Adipocyte (in vitro differentiated cells): ENCODE measurements around the gene SNRNP35.
"Not testable (repeated sequence)": the region's sequence is repeated elsewhere in the genome, so short reads cannot be mapped to it uniquely, and the experiment has no call there.

Source experiments
- DNase-seq: peaks from one replicate; pipeline ENCODE4 v3.0.0-alpha.2; 2015; ENCODE audit warnings: low read depth
- H3K27me3 ChIP-seq: replicated peaks from 2 replicates; pipeline ENCODE4 v1.7.0; 2013; ENCODE audit warnings: mild to moderate bottlenecking, low read length, moderate library complexity; ENCODE audit not compliant: control insufficient read depth, insufficient read depth
- H3K36me3 ChIP-seq: 2 replicates; pipeline ENCODE4 v1.7.0; 2013; ENCODE audit warnings: low read length, mild to moderate bottlenecking, moderate library complexity; ENCODE audit not compliant: control insufficient read depth, insufficient read depth, severe bottlenecking
- H3K4me1 ChIP-seq: 2 replicates; pipeline ENCODE4 v1.7.0; 2013; ENCODE audit warnings: mild to moderate bottlenecking, low read length, moderate library complexity; ENCODE audit not compliant: control insufficient read depth, insufficient read depth
- H3K4me3 ChIP-seq: 2 replicates; pipeline ENCODE4 v1.7.0; 2013; ENCODE audit warnings: mild to moderate bottlenecking, low read length, moderate library complexity
- H3K9ac ChIP-seq: 2 replicates; pipeline ENCODE4 v1.7.0; 2013; ENCODE audit warnings: mild to moderate bottlenecking, low read length, moderate library complexity
- H3K9me3 ChIP-seq: 2 replicates; pipeline ENCODE4 v1.7.0; 2013; ENCODE audit warnings: mild to moderate bottlenecking, low read length, moderate library complexity; ENCODE audit not compliant: control insufficient read depth

The SNRNP35 gene

DNA sequence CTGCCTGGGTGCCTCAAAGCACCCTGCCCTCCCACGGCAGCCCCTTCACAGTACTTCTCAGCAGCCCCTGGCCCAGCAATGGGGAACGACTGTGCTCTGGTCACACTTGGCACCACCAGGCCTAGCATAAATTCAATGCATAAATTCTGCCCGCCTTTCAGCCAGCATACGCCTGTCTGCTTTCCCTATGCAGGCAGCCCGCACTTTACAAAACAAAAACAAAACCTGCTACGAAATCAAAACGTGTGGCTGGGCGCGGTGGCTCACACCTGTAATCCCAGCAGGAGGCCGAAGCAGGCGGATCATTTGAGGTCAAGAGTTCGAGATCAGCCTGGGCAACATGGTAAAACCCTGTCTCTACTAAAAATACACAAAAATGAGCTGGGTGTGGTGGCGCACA is 33.5 kb downstream of the SNRNP35 start:
- Histone ChIP-seq H3K27me3 (no peaks in the 10 kb centered on the region), H3K36me3 (peaks cover 7% of the 10 kb centered on the region), H3K9me3 (no peaks in the 10 kb centered on the region), H3K4me3 (no peak overlapping the region), H3K9ac (no peak overlapping the region), H3K4me1 (no peaks in the 10 kb centered on the region)
- DNase-seq, result no peak

DNA sequence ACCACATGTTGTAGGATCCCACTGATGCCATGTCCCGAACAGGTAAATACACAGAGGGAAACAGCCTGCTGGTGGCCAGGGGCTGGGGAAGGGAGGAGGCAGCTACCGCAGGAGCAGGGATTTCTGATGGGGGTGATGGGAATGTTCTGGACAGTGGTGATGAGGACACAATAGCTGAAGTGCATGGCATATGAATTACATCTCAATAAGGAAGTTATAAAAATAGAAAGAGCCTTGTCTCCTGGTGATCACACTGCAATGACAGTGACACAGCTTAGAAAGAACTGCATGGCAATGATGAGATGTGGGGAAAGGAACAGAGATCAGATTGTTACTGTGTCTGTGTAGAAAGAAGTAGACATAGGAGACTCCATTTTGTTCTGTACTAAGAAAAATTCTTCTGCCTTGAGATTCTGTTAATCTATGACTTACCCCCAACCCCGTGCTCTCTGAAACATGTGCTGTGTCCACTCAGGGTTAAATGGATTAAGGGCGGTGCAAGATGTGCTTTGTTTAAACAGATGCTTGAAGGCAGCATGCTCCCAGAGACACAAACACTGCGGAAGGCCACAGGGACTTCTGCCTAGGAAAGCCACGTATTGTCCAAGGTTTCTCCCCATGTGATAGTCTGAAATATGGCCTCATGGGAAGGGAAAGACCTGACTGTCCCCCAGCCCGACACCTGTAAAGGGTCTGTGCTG is 34.5 kb downstream of the SNRNP35 start:
- DNase-seq, H3K9me3 ChIP-seq, H3K4me1 ChIP-seq, H3K9ac ChIP-seq, H3K4me3 ChIP-seq, H3K27me3 ChIP-seq: not testable (repeated sequence)
- H3K36me3 ChIP-seq, result peaks cover 13% of the 10 kb centered on the region

DNA sequence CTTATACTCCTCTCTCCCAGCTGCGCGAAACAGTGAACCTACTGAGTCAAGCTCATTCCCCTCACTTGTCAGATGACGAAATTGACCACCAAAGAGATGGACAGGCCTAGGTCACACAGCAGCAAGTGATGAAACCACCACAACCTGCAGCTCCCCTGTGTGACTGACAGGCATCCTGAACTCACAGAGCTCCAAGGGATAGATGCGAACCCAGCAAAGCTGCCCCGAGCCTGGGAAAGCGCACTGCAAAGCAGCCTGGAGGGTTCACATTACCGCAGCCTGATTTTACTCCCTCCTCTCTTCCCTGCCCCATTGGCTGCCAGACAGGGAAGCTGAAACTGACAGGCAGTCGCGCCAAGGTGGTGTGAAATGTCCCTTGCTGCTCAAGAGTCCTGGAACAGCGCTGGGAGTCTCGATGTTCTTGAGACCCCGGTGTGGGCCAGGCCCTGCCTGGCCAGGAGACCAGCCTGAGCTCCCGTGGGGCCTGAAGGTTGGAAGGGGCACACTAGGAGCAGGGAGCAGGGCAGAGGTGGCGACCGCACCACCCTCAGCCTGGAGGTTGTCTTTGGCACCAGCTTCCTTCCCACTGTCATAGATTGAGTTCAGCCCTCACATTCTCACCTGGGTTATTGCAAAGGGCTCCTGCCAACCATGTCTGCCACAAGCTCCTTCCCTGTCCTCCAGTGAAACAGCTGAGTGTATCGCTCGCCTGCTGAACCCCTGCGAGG is 36.3 kb downstream of the SNRNP35 start:
- no peak for DNase-seq
- no peaks in the 10 kb centered on the region for H3K4me1 ChIP-seq
- H3K36me3 ChIP-seq, result peaks cover 18% of the 10 kb centered on the region
- no peak overlapping the region for H3K4me3 ChIP-seq
- H3K9me3 ChIP-seq, result no peaks in the 10 kb centered on the region
- no peaks in the 10 kb centered on the region for H3K27me3 ChIP-seq
- H3K9ac ChIP-seq, result no peak overlapping the region

DNA sequence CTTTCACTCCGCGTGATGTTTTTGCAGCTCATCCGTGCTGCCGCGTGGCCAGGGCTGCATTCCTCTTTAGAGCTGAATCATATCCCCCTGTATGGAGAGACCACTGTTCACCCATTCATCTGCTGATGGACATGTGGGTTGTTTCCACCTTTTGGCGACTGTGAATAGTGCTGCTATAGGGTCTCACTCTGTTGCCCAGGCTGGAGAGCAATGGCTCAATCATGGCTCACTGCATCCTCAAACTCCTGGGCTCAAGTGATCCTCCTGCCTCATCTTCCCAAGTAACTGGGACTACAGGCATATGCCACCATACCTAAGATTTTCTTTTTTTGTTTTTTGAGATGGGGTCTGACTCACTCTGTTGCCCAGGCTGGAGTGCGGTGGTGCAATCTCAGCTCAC is 39.1 kb downstream of the SNRNP35 start:
- H3K4me1 ChIP-seq, result no peaks in the 10 kb centered on the region
- no peaks in the 10 kb centered on the region for H3K9me3 ChIP-seq
- H3K36me3 ChIP-seq, result peaks cover 18% of the 10 kb centered on the region
- no peak overlapping the region for H3K9ac ChIP-seq
- no peaks in the 10 kb centered on the region for H3K27me3 ChIP-seq
- DNase-seq, result no peak
- H3K4me3 ChIP-seq, result no peak overlapping the region

- Histone ChIP-seq H3K4me3 (no peak overlapping the region), H3K4me1 (no peaks in the 10 kb centered on the region), H3K36me3 (peaks cover 18% of the 10 kb centered on the region), H3K27me3 (no peaks in the 10 kb centered on the region), H3K9me3 (no peaks in the 10 kb centered on the region), H3K9ac (no peak overlapping the region)
- no peak for DNase-seq
Observed at GRCh38 chr12:123498126-123498825, 40.3 kb downstream of the SNRNP35 start.

DNA sequence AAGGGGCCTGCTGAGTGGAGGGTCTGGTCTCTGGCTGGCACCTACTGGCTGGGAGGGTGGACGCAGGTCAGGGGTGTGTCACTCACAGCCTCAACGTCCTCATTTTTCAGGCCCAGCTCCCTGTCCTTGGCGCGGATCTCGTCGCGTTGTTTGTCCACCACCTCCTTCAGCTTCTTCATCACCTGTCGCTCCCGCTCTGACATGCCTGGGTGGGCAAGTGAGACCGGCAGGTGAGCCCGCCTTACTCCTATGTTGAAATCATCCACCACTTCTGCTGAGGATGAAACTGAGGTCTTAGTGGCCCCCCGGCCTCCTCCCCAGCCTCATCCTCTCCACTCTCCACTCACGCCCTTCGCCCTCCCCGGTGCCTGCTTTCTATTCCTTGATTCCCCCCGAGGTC is 41.4 kb downstream of the SNRNP35 start:
- H3K9ac ChIP-seq, result no peak overlapping the region
- no peak overlapping the region for H3K4me3 ChIP-seq
- peaks cover 18% of the 10 kb centered on the region for H3K36me3 ChIP-seq
- no peak for DNase-seq
- no peaks in the 10 kb centered on the region for H3K27me3 ChIP-seq
- H3K4me1 ChIP-seq, result no peaks in the 10 kb centered on the region
- H3K9me3 ChIP-seq, result no peaks in the 10 kb centered on the region

GRCh38 chr12:123502163-123502704 is 44.3 kb downstream of the SNRNP35 start:
- Histone ChIP-seq H3K27me3 (no peaks in the 10 kb centered on the region), H3K9me3 (no peaks in the 10 kb centered on the region), H3K36me3 (peaks cover 14% of the 10 kb centered on the region), H3K4me1 (no peaks in the 10 kb centered on the region), H3K4me3 (no peak overlapping the region), H3K9ac (no peak overlapping the region)
- DNase-seq, result no peak

GRCh38 chr12:123506059-123506842 is 48.3 kb downstream of the SNRNP35 start:
- Histone ChIP-seq H3K4me3 (no peak overlapping the region), H3K4me1 (no peaks in the 10 kb centered on the region), H3K27me3 (no peaks in the 10 kb centered on the region), H3K9ac (no peak overlapping the region), H3K9me3 (no peaks in the 10 kb centered on the region), H3K36me3 (peaks cover 13% of the 10 kb centered on the region)
- DNase-seq, result no peak

- H3K36me3 ChIP-seq, result peaks cover 19% of the 10 kb centered on the region
- H3K4me3 ChIP-seq, result no peak overlapping the region
- DNase-seq, result no peak
- H3K9me3 ChIP-seq, result no peaks in the 10 kb centered on the region
- H3K9ac ChIP-seq, result no peak overlapping the region
- no peaks in the 10 kb centered on the region for H3K4me1 ChIP-seq
- H3K27me3 ChIP-seq, result no peaks in the 10 kb centered on the region
Observed at GRCh38 chr12:123506843-123507236, 48.9 kb downstream of the SNRNP35 start.

DNA sequence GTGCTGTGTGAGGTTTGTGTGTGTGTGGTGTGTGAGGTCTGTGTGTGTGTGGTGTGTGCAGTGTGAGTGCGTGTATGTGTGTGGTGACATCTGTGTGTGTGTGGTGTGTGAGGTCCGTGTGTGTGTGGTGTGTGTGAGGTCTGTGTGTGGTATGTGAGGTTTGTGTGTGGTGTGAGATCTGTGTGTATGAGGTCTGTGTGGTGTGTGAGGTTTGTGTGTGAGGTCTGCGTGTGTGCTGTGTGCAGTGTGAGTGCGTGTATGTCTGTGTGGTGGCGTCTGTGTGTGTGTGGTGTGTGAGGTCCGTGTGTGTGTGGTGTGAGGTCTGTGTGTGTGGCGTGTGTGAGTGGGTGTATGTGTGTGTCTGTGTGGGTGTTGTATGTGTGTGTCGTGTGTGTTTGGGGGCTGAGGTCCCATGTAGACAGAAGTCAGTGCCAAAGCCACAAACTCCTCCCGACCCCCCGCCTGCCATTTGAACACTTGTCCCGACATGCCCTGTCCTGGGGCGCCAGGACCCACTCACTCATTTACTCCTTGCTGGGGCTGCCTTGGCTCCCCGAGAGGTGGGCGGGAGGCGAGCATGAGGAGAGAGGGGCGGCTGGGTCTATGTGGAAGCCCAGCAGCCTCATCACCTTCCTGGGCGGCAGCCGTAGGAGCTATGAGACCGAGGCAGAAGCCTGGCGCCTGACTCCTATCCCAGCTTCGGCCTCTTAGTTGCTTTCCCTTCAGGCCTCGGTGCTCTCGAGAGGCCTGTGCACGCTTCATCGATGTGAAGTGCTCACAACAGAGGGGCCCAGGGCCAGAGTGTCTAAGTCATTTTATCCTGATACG is 55.1 kb downstream of the SNRNP35 start:
- Histone ChIP-seq H3K9ac (no peak overlapping the region), H3K4me3 (no peak overlapping the region), H3K27me3 (no peaks in the 10 kb centered on the region), H3K4me1 (peaks cover 5% of the 10 kb centered on the region), H3K9me3 (no peaks in the 10 kb centered on the region), H3K36me3 (peaks cover 44% of the 10 kb centered on the region)
- no peak for DNase-seq
